ENCODE data around the gene TBC1D25. TPM values are rescaled to one million over a fixed set of nuclear protein-coding genes. Genes with fewer than 3 reads are reported as not detected.

The TBC1D25 gene
- total RNA-seq, 1 experiment from 2014 or later = 7.5 TPM

DNA sequence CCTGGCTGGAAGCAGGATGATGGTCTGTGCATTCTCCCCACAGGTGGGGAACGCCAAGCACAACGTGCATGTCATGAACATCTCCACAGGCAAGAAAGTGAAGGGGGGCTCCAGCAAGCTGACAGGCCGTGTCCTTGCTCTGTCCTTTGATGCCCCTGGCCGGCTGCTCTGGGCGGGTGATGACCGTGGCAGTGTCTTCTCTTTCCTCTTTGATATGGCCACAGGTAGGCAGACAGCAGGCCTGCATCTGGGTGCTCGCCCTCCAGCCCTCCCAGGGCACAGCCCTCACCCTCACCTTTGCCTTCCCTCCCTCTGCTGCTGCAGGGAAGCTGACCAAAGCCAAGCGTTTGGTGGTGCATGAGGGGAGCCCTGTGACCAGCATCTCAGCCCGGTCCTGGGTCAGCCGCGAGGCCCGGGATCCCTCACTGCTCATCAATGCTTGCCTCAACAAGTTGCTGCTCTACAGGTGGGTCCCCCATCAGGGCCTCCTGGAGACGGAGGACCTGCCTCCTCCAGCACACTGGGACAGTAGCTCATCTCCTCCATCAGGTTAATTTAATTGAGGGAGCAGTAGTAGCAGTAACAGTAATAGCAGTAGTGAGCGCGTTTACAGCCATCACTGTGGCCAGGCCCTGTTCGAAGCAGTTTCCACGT, 62.4 kb downstream of the TBC1D25 start (continued):
- TF ChIP-seq ZNF121 (CRISPR knock-in tag; IDR thresholded peaks at IDR 0.05) (no peak), CREB1 (CRISPR knock-in tag; IDR thresholded peaks at IDR 0.05) (no peak), FOXP1 (CRISPR knock-in tag; IDR thresholded peaks at IDR 0.05; ENCODE audit: borderline replicate concordance) (no peak), IRF2 (CRISPR knock-in tag; IDR thresholded peaks at IDR 0.05; ENCODE audit: borderline replicate concordance, low read depth) (no peak), RELA (CRISPR knock-in tag; IDR thresholded peaks at IDR 0.05; ENCODE audit: borderline replicate concordance) (no peak), NR1H2 (CRISPR knock-in tag; IDR thresholded peaks at IDR 0.05) (no peak)
- TF ChIP-seq, protein P1, sequence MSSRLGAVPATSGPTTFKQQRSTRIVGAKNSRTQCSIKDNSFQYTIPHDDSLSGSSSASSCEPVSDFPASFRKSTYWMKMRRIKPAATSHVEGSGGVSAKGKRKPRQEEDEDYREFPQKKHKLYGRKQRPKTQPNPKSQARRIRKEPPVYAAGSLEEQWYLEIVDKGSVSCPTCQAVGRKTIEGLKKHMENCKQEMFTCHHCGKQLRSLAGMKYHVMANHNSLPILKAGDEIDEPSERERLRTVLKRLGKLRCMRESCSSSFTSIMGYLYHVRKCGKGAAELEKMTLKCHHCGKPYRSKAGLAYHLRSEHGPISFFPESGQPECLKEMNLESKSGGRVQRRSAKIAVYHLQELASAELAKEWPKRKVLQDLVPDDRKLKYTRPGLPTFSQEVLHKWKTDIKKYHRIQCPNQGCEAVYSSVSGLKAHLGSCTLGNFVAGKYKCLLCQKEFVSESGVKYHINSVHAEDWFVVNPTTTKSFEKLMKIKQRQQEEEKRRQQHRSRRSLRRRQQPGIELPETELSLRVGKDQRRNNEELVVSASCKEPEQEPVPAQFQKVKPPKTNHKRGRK (CRISPR knock-in tag; IDR thresholded peaks at IDR 0.05; ENCODE audit: borderline replicate concordance) = no peak
- TF ChIP-seq, protein P2, sequence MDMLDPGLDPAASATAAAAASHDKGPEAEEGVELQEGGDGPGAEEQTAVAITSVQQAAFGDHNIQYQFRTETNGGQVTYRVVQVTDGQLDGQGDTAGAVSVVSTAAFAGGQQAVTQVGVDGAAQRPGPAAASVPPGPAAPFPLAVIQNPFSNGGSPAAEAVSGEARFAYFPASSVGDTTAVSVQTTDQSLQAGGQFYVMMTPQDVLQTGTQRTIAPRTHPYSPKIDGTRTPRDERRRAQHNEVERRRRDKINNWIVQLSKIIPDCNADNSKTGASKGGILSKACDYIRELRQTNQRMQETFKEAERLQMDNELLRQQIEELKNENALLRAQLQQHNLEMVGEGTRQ (CRISPR knock-in tag; IDR thresholded peaks at IDR 0.05) = no peak

DNA sequence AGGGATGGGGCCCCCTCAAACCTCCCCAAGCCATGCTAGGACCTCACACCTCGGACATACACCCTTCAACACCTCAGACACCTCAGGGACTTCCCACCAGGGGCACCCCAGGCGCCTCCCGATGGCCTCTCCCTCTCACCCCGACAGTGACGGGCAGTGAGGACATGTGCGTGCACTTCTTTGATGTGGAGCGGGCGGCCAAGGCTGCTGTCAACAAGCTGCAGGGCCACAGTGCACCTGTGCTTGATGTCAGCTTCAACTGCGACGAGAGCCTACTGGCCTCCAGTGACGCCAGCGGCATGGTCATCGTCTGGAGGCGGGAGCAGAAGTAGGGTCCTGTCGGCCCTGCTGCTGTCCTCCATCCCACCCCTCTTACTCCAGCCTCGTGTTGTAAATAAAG, 65.2 kb downstream of the TBC1D25 start:
- no peak for DNase-seq (ENCODE audit: low spot score)
- CTCF ChIA-PET = interaction anchor here (1.0 kb wide), 1 partner anchor 16 kb away, joined by 3 read pairs; no protein-coding TSS in a partner anchor
- ATAC-seq = no peak
- Mint-ChIP-seq H3K36me3 (peaks cover 2% of the 10 kb centered on the region; the same call in 1 of the 2 replicates), H3K4me1 (peaks cover 9% of the 10 kb centered on the region; the same call in 1 of the 2 replicates), H3K27ac (no peak overlapping the region), H3K27me3 (ENCODE audit: low read depth) (no peaks in the 10 kb centered on the region), H3K4me3 (no peak overlapping the region), H3K9me3 (no peaks in the 10 kb centered on the region)
- POLR2A ChIA-PET = no interaction called here
- TF ChIP-seq OVOL2 (CRISPR knock-in tag; IDR thresholded peaks at IDR 0.05; ENCODE audit: borderline replicate concordance) (no peak), CBFB (CRISPR knock-in tag; IDR thresholded peaks at IDR 0.05; ENCODE audit: low read depth) (no peak), ZNF232 (CRISPR knock-in tag; IDR thresholded peaks at IDR 0.05) (no peak), NR2C2 (CRISPR knock-in tag; IDR thresholded peaks at IDR 0.05) (no peak), ESRRA (CRISPR knock-in tag; IDR thresholded peaks at IDR 0.05; ENCODE audit: borderline replicate concordance) (no peak), RELA (CRISPR knock-in tag; IDR thresholded peaks at IDR 0.05; ENCODE audit: borderline replicate concordance) (no peak), ZBTB21 (CRISPR knock-in tag; IDR thresholded peaks at IDR 0.05; ENCODE audit: borderline replicate concordance) (no peak), MXD4 (CRISPR knock-in tag; IDR thresholded peaks at IDR 0.05; ENCODE audit: borderline replicate concordance) (no peak), GRHL2 (CRISPR knock-in tag; IDR thresholded peaks at IDR 0.05; ENCODE audit: insufficient replicate concordance, severe bottlenecking) (no peak), ELF4 (CRISPR knock-in tag; IDR thresholded peaks at IDR 0.05; ENCODE audit: low read depth) (no peak), NFYB (CRISPR knock-in tag; conservative IDR thresholded peaks at IDR 0.05; ENCODE audit: low read depth) (no peak)
- TF ChIP-seq, protein P3, sequence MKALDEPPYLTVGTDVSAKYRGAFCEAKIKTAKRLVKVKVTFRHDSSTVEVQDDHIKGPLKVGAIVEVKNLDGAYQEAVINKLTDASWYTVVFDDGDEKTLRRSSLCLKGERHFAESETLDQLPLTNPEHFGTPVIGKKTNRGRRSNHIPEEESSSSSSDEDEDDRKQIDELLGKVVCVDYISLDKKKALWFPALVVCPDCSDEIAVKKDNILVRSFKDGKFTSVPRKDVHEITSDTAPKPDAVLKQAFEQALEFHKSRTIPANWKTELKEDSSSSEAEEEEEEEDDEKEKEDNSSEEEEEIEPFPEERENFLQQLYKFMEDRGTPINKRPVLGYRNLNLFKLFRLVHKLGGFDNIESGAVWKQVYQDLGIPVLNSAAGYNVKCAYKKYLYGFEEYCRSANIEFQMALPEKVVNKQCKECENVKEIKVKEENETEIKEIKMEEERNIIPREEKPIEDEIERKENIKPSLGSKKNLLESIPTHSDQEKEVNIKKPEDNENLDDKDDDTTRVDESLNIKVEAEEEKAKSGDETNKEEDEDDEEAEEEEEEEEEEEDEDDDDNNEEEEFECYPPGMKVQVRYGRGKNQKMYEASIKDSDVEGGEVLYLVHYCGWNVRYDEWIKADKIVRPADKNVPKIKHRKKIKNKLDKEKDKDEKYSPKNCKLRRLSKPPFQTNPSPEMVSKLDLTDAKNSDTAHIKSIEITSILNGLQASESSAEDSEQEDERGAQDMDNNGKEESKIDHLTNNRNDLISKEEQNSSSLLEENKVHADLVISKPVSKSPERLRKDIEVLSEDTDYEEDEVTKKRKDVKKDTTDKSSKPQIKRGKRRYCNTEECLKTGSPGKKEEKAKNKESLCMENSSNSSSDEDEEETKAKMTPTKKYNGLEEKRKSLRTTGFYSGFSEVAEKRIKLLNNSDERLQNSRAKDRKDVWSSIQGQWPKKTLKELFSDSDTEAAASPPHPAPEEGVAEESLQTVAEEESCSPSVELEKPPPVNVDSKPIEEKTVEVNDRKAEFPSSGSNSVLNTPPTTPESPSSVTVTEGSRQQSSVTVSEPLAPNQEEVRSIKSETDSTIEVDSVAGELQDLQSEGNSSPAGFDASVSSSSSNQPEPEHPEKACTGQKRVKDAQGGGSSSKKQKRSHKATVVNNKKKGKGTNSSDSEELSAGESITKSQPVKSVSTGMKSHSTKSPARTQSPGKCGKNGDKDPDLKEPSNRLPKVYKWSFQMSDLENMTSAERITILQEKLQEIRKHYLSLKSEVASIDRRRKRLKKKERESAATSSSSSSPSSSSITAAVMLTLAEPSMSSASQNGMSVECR (CRISPR knock-in tag; IDR thresholded peaks at IDR 0.05; ENCODE audit: borderline replicate concordance) = no peak
- TF ChIP-seq, protein P4, sequence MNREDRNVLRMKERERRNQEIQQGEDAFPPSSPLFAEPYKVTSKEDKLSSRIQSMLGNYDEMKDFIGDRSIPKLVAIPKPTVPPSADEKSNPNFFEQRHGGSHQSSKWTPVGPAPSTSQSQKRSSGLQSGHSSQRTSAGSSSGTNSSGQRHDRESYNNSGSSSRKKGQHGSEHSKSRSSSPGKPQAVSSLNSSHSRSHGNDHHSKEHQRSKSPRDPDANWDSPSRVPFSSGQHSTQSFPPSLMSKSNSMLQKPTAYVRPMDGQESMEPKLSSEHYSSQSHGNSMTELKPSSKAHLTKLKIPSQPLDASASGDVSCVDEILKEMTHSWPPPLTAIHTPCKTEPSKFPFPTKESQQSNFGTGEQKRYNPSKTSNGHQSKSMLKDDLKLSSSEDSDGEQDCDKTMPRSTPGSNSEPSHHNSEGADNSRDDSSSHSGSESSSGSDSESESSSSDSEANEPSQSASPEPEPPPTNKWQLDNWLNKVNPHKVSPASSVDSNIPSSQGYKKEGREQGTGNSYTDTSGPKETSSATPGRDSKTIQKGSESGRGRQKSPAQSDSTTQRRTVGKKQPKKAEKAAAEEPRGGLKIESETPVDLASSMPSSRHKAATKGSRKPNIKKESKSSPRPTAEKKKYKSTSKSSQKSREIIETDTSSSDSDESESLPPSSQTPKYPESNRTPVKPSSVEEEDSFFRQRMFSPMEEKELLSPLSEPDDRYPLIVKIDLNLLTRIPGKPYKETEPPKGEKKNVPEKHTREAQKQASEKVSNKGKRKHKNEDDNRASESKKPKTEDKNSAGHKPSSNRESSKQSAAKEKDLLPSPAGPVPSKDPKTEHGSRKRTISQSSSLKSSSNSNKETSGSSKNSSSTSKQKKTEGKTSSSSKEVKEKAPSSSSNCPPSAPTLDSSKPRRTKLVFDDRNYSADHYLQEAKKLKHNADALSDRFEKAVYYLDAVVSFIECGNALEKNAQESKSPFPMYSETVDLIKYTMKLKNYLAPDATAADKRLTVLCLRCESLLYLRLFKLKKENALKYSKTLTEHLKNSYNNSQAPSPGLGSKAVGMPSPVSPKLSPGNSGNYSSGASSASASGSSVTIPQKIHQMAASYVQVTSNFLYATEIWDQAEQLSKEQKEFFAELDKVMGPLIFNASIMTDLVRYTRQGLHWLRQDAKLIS (CRISPR knock-in tag; IDR thresholded peaks at IDR 0.05; ENCODE audit: borderline replicate concordance) = no peak
- TF ChIP-seq, protein P5, sequence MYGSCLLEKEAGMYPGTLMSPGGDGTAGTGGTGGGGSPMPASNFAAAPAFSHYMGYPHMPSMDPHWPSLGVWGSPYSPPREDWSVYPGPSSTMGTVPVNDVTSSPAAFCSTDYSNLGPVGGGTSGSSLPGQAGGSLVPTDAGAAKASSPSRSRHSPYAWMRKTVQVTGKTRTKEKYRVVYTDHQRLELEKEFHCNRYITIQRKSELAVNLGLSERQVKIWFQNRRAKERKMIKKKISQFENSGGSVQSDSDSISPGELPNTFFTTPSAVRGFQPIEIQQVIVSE (CRISPR knock-in tag; IDR thresholded peaks at IDR 0.05; ENCODE audit: borderline replicate concordance) = no peak
- TF ChIP-seq, protein P6, sequence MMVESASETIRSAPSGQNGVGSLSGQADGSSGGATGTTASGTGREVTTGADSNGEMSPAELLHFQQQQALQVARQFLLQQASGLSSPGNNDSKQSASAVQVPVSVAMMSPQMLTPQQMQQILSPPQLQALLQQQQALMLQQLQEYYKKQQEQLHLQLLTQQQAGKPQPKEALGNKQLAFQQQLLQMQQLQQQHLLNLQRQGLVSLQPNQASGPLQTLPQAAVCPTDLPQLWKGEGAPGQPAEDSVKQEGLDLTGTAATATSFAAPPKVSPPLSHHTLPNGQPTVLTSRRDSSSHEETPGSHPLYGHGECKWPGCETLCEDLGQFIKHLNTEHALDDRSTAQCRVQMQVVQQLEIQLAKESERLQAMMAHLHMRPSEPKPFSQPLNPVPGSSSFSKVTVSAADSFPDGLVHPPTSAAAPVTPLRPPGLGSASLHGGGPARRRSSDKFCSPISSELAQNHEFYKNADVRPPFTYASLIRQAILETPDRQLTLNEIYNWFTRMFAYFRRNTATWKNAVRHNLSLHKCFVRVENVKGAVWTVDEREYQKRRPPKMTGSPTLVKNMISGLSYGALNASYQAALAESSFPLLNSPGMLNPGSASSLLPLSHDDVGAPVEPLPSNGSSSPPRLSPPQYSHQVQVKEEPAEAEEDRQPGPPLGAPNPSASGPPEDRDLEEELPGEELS (CRISPR knock-in tag; IDR thresholded peaks at IDR 0.05) = no peak

All from WTC11 (cell line).